K562 (cell line): ENCODE results near the gene C4BPB. TPM values are rescaled to one million over a fixed set of nuclear protein-coding genes. Genes with fewer than 3 reads are reported as not detected.

Experiments
- ARID2 ChIP-seq: fragments of 450-650 bp; IDR thresholded peaks from 2 replicates; pipeline ENCODE4 v1.6.1; 2017; ENCODE audit warnings: antibody characterized with exemption, mild to moderate bottlenecking
- CHD7 ChIP-seq: fragments of 200-600 bp; sonication (generic); IDR thresholded peaks from one replicate; pipeline ENCODE4 v1.6.1; 2012; ENCODE audit warnings: mild to moderate bottlenecking, low read depth, low read length, inconsistent platforms
- EHMT2 ChIP-seq: fragments of 450-650 bp; IDR thresholded peaks from 2 replicates; pipeline ENCODE4 v1.6.1; 2018; ENCODE audit warnings: antibody characterized with exemption
- ETV5 ChIP-seq: sonication (generic); formaldehyde crosslinking; IDR thresholded peaks from 2 replicates; pipeline ENCODE4 v1.4.0; 2020; ENCODE audit warnings: low read depth, mild to moderate bottlenecking, missing genetic modification reagents
- MAFK ChIP-seq: IDR thresholded peaks from 2 replicates; pipeline ENCODE4 v1.6.1; 2011; ENCODE audit warnings: low read length, improper control_type of control experiment
- MTA2 ChIP-seq: fragments of 450-650 bp; IDR thresholded peaks from 2 replicates; pipeline ENCODE4 v1.6.1; 2016; ENCODE audit warnings: low read depth
- MYNN ChIP-seq, 2 experiments: sonication (generic); formaldehyde crosslinking in 1 of 2; IDR thresholded peaks; 2 replicates each; pipeline versions ENCODE4 v1.5.0 to v1.6.1; 2016 to 2020; ENCODE audit warnings: antibody characterized with exemption in 1 of 2, missing genetic modification reagents in 1 of 2
- NFE2 ChIP-seq: IDR thresholded peaks from 2 replicates; pipeline ENCODE4 v1.6.1; 2014; ENCODE audit warnings: antibody characterized with exemption, low read depth
- NFIC ChIP-seq: fragments of 450-650 bp; IDR thresholded peaks from 2 replicates; pipeline ENCODE4 v1.6.1; 2017; ENCODE audit warnings: mild to moderate bottlenecking, inconsistent platforms
- OTX1 ChIP-seq: fragments of 450-650 bp; formaldehyde crosslinking; IDR thresholded peaks from 2 replicates; pipeline ENCODE4 v1.4.0; 2022; ENCODE audit warnings: mild to moderate bottlenecking
- SOX6 ChIP-seq: fragments of 450-650 bp; IDR thresholded peaks from 2 replicates; pipeline ENCODE4 v1.6.1; 2014; ENCODE audit warnings: mild to moderate bottlenecking
- TEAD4 ChIP-seq, 2 experiments: sonication (generic) in 1 of 2; formaldehyde crosslinking in 1 of 2; IDR thresholded peaks; 2 replicates each; pipeline versions ENCODE4 v1.6.1 to v1.8.0; 2012 to 2022; ENCODE audit warnings: borderline replicate concordance in 1 of 2, inconsistent platforms in 1 of 2, low read length in 1 of 2, mild to moderate bottlenecking in 1 of 2, missing genetic modification reagents in 1 of 2
- VEZF1 ChIP-seq: fragments of 200-800 bp; sonication (Bioruptor generic); IDR thresholded peaks from 2 replicates; pipeline ENCODE4 v1.6.1; 2017; ENCODE audit warnings: missing genetic modification characterization, missing compliant biosample characterization
- YY1 ChIP-seq, 3 experiments: IDR thresholded peaks; 2 replicates each; pipeline ENCODE4 v1.6.1; 2011; ENCODE audit warnings: low read length in 2 of 3, mild to moderate bottlenecking in 2 of 3, moderate library complexity in 2 of 3, borderline replicate concordance in 1 of 3, control low read depth in 1 of 3, low read depth in 1 of 3; ENCODE audit not compliant: insufficient read depth in 3 of 3, insufficient replicate concordance in 2 of 3, control insufficient read depth in 1 of 3, insufficient read length in 1 of 3; ENCODE audit errors: extremely low read depth in 1 of 3
- ZNF785 ChIP-seq: fragments of 250-450 bp; sonication (Bioruptor Pico); IDR thresholded peaks from 2 replicates; pipeline ENCODE4 v1.4.0; 2020; ENCODE audit warnings: mild to moderate bottlenecking
- polyA plus RNA-seq, 8 experiments: library from polyadenylated mRNA; depleted of rRNA in 4 of 8; stranded (reverse) in 5 of 8; unstranded in 3 of 8; fragments of >200 nt; fragmentation: Nextera tagmentation in 2 of 8; fragmentation: Illumina TruSeq in 1 of 8; extraction: Ambion mirVana in 2 of 8; extraction: Trizol in 1 of 8; gene quantifications; 2 replicates each; pipeline versions ENCODE4 v1.2.1 to v1.2.3, GENCODE V29; 2011 to 2014; ENCODE audit warnings: inconsistent platforms in 1 of 8, missing spikeins in 1 of 8
- total RNA-seq, 7 experiments: library from RNA; depleted of rRNA in 6 of 7; stranded (reverse); fragments of >200 nt in 6 of 7; fragmentation: Illumina TruSeq in 2 of 7; extraction: Trizol in 2 of 7; gene quantifications; 2 replicates each; pipeline versions ENCODE4 v1.2.1 to v1.2.3, GENCODE V29; 2011 to 2021; ENCODE audit warnings: low replicate concordance in 1 of 7

Gene C4BPB
- total and polyA plus RNA-seq, 9 of the 15 experiments (the other 6 are each of a cell fraction or from before 2014, with no cell fraction given) = not detected

- TF ChIP-seq CHD7 (no peak), OTX1 (CRISPR knock-in tag) (no peak), SOX6 (peak; percentile 76), NFE2 (peak; percentile 82), VEZF1 (CRISPR knock-in tag) (peak; percentile 49; the same call in 1 of the 2 replicates), NFIC (peak; percentile 50), YY1 (IDR thresholded peaks at IDR 0.05; ENCODE audit: borderline replicate concordance in 1 of 3, control insufficient read depth in 1 of 3, extremely low read depth in 1 of 3, insufficient read depth in 3 of 3, insufficient read length in 1 of 3, insufficient replicate concordance in 2 of 3, low read depth in 1 of 3, low read length in 2 of 3) (peak in 2 of 3 experiments; percentile 14 to 31), MTA2 (peak; percentile 51), EHMT2 (peak; percentile 40; the same call in 1 of the 2 replicates), ZNF785 (CRISPR knock-in tag) (no peak), ARID2 (peak; percentile 49; the same call in 1 of the 2 replicates), MAFK (peak; percentile 44; the same call in 1 of the 2 replicates), MYNN (IDR thresholded peaks at IDR 0.05) (peak; percentile 50; the same call in 1 of the 2 replicates), MYNN (CRISPR knock-in tag; IDR thresholded peaks at IDR 0.05) (no peak), TEAD4 (IDR thresholded peaks at IDR 0.05; ENCODE audit: low read length) (peak; percentile 92), TEAD4 (CRISPR knock-in tag; IDR thresholded peaks at IDR 0.05; ENCODE audit: borderline replicate concordance) (no peak), ETV5 (CRISPR knock-in tag) (no peak)
These were observed 3.9 kb upstream of the C4BPB start (continued) for GRCh38 chr1:207084701-207085180.
